GM12872 (cell line): ENCODE data around the gene ARMC2.

Source experiments
- TF ChIP-seq, protein P1 (sequence below): IDR thresholded peaks from 3 replicates; pipeline ENCODE4 v1.5.1; 2011; ENCODE audit warnings: low read depth, mild to moderate bottlenecking, low read length, moderate library complexity; ENCODE audit not compliant: insufficient read depth

The ARMC2 gene

DNA sequence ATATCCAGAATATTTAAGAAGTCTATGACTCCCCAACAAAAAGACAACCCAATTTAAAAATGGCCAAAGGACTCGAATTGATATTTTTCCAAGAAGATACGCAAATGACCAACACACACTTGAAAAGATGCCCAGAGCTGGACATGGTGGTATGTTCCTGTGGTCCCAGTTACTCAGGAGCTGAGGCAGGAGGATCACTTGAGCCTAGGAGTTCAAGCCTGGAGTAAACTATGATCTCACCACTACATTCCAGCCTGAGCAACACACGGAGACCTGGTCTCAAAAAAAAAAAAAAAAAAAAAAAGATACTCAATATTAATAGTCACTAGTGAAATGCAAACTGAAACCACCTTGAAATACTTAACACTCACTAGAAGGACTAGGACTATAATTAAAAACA is 12.2 kb upstream of the ARMC2 start:
- TF ChIP-seq, protein P1, sequence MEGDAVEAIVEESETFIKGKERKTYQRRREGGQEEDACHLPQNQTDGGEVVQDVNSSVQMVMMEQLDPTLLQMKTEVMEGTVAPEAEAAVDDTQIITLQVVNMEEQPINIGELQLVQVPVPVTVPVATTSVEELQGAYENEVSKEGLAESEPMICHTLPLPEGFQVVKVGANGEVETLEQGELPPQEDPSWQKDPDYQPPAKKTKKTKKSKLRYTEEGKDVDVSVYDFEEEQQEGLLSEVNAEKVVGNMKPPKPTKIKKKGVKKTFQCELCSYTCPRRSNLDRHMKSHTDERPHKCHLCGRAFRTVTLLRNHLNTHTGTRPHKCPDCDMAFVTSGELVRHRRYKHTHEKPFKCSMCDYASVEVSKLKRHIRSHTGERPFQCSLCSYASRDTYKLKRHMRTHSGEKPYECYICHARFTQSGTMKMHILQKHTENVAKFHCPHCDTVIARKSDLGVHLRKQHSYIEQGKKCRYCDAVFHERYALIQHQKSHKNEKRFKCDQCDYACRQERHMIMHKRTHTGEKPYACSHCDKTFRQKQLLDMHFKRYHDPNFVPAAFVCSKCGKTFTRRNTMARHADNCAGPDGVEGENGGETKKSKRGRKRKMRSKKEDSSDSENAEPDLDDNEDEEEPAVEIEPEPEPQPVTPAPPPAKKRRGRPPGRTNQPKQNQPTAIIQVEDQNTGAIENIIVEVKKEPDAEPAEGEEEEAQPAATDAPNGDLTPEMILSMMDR, result no peak

DNA sequence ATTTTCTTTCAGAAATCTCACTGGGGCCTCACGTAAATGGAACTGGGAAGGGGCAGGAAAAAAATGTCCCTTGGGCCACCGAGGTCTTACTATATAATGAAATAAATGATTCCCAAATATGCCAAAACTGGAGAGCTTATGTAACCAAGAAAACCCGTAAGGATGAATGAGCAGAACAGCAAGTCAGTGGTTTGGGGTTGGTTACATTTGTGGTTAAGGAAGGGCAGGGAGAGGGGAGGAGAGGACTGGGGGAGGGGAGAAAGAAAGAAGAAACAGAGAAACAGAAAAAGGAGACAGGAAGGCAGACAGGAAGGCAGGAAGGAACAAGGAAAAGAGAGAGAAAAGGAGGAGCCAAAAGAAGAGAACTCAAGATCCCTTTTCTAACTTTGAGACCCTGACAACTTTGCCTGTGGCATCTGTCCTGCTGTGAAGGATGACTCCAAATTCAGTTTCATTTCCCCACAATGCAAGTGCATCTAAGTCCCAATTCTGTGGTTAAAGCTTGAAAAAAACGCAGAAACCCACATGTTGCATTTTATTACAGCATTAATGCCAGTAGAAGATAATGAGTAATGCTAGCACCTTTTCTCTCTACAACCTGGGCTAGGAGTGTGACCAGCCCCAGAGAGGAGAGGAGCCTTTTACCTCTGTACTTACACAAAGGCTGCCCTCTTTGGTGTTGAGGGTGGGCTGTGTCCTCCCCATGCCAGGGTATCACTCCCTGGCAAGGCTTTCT is 10.8 kb upstream of the ARMC2 start:
- TF ChIP-seq, protein P1, result no peak

DNA sequence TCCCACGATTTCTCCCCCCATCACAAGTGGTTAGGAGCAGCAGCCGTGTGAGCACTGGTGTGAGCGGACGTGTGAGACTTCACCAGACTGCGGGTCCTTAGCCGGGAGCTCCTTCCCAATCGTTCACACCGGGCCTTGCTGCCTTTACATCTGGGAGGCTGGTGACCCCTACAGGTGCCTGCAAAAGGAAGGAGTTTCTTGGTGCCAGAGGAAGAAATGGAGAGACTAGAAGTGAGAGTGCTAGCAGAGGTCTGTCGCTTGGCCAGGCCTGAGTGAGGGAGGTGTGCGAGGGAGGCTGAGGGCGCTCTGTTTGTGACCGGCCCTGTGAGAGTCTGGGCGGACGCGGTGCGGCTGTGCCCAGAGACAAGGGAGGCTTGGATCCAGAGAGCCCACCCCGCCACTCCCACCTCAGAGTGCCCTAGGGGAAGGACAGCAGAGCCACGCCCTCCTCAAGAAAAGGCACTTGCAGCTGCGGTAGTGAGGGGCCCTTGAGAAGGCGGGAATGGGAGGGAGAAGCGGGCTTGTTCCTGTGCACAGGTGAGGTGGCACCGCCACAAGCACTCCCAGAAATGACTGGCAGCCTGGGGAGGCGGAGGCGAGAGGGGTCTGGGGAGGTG is 10.0 kb upstream of the ARMC2 start:
- TF ChIP-seq, protein P1, result no peak

DNA sequence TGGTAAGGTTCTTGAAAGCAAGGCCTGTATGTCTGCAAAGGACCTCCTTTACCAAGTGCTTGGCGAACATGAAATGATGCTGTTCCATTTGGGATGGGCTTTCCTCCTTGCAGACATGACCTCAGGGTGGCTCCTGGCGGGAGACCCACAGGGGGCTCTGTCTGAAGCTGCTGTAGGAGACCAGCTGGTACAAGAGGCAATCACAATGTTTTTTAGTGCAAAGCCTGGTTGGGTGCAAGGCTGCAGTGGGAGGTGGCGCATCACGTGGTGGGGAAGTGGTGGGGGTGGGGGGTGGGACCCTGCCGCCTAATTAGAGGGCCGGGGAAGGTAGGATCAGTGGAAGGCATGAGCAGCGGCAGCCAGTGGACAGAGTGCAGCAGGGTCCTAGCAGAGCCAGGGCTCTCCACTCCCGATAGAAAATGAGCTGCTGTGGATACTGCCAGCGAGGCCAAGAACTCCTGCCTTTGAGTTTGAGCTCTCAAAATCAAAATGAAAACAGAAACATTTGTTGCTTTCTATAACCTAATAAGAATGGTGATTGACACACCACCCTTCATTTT is 9.1 kb upstream of the ARMC2 start:
- TF ChIP-seq, protein P1, result no peak

DNA sequence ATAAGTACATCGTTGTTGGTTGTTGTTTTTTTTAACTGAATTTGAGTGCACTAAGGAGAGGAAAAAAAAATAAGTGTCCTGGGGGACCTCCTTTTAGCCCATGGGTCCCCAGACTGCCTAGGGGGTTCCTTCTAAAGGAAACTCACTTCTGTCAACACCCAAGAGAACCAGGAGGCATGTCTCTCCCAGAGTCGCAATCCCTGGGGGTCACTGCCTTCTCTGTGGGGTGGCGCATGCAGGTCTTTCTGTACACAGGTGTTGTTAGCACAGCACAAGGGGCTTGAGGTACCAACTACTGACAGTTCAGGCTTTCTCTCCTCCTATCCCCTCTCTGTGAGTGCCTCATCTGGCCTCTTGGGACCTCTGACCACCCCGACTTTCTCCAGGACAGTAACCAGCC is 7.3 kb upstream of the ARMC2 start:
- TF ChIP-seq, protein P1, result no peak

DNA sequence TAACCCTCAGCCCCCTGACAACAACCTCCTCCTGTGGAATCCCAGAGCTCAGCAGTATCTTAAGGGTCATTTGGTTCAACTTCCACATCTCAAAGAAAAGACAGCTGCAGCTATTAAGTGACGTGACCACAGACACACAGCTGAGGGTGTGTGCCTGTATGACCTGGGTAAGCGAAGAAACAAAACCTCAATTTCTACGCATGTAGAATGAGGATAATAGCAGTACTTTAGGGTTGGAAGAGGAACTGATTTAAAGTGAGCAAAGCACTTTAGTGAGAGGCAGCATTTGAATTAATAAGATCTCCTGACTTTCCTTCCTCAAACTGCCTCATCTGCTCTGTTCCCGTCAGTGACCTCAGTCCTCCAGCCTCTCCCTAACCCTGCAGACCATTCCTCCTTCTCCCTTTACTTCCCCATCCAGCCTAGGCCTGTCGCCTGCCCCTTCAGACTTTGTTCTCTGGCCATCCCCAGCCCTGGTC is 6.8 kb upstream of the ARMC2 start:
- TF ChIP-seq, protein P1, result no peak

DNA sequence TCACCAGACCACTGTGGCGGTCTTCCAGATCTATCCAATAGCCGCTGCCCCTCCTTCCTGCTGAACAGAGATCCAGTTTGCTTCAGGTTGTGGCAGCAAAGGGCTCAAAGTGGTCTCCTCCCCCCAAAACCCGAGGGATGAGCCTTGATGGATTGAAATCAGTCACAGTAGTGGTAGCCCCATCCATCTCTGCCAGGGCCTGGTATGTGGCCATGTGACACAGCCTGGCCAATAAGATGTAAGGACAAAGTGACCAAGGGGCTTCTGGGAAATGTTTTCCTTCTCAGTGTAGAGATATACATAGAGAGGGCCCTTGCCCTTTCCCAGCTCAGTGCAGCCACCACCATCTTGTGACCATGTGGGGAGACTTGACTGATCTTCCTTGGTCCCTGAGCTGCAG is 4.1 kb upstream of the ARMC2 start:
- TF ChIP-seq, protein P1, result no peak
